ENCODE data around the gene CDK5RAP1.

GRCh38 chr20:33444797-33445560 lies 43.7 kb upstream of the CDK5RAP1 start:
- TF ChIP-seq CTCF (IDR thresholded peaks at IDR 0.05; ENCODE audit: low read depth, low read length): peak; percentile 80
- TF ChIP-seq EZH2phosphoT487 (IDR thresholded peaks at IDR 0.05; ENCODE audit: low read depth): no peak

Measured in OCI-LY3 (cell line).